Osteocyte (in vitro differentiated cells): ENCODE results near the gene TM7SF2. TPM values are rescaled to one million over a fixed set of nuclear protein-coding genes. Genes with fewer than 3 reads are reported as not detected.
A peak's percentile ranks its signal among the peaks of the same experiment; 100 is the strongest.

Experiments used
- DNase-seq: peaks from one replicate; pipeline ENCODE4 v3.0.0; 2021; ENCODE audit warnings: mixed read lengths; ENCODE audit not compliant: unreplicated experiment; ENCODE audit errors: extremely low spot score
- H3K27ac Mint-ChIP-seq: one replicate; pipeline ENCODE4 v1.8.0; 2021; ENCODE audit warnings: mild to moderate bottlenecking, mixed read lengths; ENCODE audit not compliant: unreplicated experiment
- H3K27me3 Mint-ChIP-seq: one replicate; pipeline ENCODE4 v1.8.0; 2021; ENCODE audit warnings: mixed read lengths; ENCODE audit not compliant: unreplicated experiment
- H3K36me3 Mint-ChIP-seq: one replicate; pipeline ENCODE4 v1.8.0; 2021; ENCODE audit warnings: mixed read lengths; ENCODE audit not compliant: unreplicated experiment
- H3K4me1 Mint-ChIP-seq: one replicate; pipeline ENCODE4 v1.8.0; 2021; ENCODE audit warnings: mixed read lengths; ENCODE audit not compliant: unreplicated experiment
- H3K4me3 Mint-ChIP-seq: one replicate; pipeline ENCODE4 v1.8.0; 2021; ENCODE audit warnings: mild to moderate bottlenecking, moderate library complexity, mixed read lengths; ENCODE audit not compliant: unreplicated experiment
- H3K9me3 Mint-ChIP-seq: one replicate; pipeline ENCODE4 v1.8.0; 2021; ENCODE audit warnings: mixed read lengths; ENCODE audit not compliant: unreplicated experiment
- total RNA-seq: library from RNA; stranded (reverse); gene quantifications from 2 replicates; pipeline ENCODE4 v1.2.1, GENCODE V29; 2021
- TF ChIP-seq, protein P1 (sequence below): fragments of 200-600 bp; sonication (generic); IDR thresholded peaks from 2 replicates; pipeline ENCODE4 v1.5.0; 2021; ENCODE audit warnings: antibody characterized with exemption, mild to moderate bottlenecking, moderate library complexity

TM7SF2 gene
- total RNA-seq, 1 donor from 2014 or later: 13.6 TPM

DNA sequence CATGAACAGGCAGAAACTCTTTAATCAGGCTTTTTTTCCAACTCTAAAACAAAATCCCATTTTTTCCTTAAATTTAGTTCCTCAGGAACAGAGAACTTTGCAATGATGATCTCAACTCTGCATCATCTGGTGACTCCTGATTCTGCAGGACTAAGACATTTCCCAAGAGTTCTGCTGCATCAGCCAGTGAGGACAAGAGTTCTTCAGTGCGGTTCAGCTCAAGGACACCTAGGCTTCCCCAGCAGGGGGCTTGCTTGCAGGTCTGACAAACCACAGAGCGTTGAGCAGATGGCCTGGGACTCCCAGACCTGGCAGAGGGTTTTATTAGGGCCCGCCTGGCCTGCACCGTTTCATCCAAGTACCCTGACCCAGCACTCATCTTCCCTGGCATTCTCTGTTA, 34.2 kb upstream of the TM7SF2 start:
- Mint-ChIP-seq H3K27ac (no peak overlapping the region), H3K9me3 (no peaks in the 10 kb centered on the region), H3K4me1 (no peaks in the 10 kb centered on the region), H3K27me3 (no peaks in the 10 kb centered on the region), H3K36me3 (no peaks in the 10 kb centered on the region), H3K4me3 (no peak overlapping the region)
- TF ChIP-seq, protein P1, sequence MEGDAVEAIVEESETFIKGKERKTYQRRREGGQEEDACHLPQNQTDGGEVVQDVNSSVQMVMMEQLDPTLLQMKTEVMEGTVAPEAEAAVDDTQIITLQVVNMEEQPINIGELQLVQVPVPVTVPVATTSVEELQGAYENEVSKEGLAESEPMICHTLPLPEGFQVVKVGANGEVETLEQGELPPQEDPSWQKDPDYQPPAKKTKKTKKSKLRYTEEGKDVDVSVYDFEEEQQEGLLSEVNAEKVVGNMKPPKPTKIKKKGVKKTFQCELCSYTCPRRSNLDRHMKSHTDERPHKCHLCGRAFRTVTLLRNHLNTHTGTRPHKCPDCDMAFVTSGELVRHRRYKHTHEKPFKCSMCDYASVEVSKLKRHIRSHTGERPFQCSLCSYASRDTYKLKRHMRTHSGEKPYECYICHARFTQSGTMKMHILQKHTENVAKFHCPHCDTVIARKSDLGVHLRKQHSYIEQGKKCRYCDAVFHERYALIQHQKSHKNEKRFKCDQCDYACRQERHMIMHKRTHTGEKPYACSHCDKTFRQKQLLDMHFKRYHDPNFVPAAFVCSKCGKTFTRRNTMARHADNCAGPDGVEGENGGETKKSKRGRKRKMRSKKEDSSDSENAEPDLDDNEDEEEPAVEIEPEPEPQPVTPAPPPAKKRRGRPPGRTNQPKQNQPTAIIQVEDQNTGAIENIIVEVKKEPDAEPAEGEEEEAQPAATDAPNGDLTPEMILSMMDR: no peak
- no peak for DNase-seq

DNA sequence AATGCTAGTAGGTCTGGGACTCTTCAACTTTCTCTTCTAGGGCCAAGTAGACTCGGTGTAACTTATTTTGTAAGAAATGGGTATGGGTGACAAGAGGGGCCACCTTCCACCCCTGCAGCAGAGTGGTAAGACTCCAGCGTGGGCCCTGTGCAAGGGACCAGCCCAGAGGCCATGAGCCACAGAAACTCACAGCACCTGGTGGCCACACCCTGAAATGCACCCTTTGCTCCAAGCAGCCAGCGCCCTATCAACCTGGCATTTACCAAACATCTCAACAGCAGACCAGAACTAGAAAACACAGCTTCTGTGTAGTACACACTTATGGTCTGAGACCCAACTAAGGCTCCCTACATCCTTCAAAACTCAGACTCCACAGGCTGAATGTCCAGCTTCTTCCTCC, 33.5 kb upstream of the TM7SF2 start:
- no peaks in the 10 kb centered on the region for H3K9me3 Mint-ChIP-seq
- H3K36me3 Mint-ChIP-seq: no peaks in the 10 kb centered on the region
- TF ChIP-seq, protein P1: peak; percentile 45
- H3K4me3 Mint-ChIP-seq: no peak overlapping the region
- no peaks in the 10 kb centered on the region for H3K27me3 Mint-ChIP-seq
- peaks cover 7% of the 10 kb centered on the region for H3K4me1 Mint-ChIP-seq
- no peak overlapping the region for H3K27ac Mint-ChIP-seq
- no peak for DNase-seq

DNA sequence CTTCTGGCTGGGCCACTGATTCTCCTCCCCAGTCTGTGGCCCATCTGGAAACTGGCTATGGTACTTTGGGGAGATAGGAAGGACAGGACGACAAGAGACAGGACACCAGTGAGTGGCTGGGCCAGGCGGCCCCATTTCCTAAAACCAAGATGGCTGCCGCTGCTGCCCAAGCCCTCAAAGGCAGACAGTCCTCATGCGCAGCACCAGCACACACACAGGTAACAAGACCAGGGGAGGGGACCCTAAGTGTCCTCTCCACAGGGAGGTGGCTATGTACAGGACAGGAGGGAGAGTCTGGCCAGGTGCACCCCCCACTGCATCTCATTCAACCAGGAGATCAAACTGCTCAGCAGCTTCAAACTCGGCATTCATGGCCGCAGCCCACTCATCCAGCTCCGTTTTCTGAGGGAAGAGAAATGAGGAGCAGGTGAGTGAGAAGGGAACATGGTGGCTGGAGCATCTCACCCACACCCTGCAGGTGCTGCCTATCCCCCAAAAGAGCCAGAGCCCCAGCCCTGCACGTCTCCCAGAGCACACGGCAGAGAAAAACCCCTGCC, 32.8 kb upstream of the TM7SF2 start:
- no peaks in the 10 kb centered on the region for H3K36me3 Mint-ChIP-seq
- no peak overlapping the region for H3K4me3 Mint-ChIP-seq
- no peak overlapping the region for H3K27ac Mint-ChIP-seq
- no peaks in the 10 kb centered on the region for H3K9me3 Mint-ChIP-seq
- peaks cover 12% of the 10 kb centered on the region for H3K4me1 Mint-ChIP-seq
- H3K27me3 Mint-ChIP-seq: no peaks in the 10 kb centered on the region
- TF ChIP-seq, protein P1: no peak
- no peak for DNase-seq

DNA sequence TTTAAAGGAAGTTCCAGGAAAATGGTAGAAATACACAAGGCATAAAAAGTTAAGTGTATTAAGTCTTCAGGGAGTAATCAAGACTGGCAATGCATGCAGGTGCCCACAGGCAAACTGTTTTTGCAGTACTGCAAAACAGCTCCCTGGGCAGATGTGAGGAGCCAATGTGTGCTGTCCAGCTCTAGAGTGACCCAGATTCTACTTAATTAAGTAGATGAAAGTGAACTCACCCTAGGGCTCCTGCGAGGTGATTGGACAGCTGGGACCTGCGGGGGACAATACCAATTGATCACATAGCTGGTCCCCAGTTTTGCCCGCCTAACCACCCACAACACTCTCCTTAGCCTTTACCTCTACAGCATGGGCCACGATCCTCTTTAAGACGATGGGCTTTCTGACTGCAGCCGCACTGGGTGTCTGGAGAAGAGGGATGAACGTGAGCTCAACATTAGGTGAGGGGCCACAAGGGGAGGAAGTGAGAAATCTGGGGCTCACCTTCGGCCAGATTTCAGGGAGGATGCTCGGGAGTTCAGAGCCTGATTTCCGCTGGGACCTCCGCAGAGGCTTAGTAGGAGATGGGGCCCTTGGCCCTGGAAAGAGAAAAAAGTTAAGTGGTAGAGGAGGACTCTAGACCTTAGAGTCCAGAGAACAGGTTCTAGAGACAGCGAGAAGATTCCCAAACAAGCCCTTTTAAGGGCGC, 28.4 kb upstream of the TM7SF2 start:
- no peak for DNase-seq
- peak overlapping the region; percentile 97 for H3K27ac Mint-ChIP-seq
- TF ChIP-seq, protein P1: no peak
- peak overlapping the region; percentile 93 for H3K4me3 Mint-ChIP-seq
- H3K9me3 Mint-ChIP-seq: no peaks in the 10 kb centered on the region
- peaks cover 5% of the 10 kb centered on the region for H3K36me3 Mint-ChIP-seq
- H3K27me3 Mint-ChIP-seq: no peaks in the 10 kb centered on the region
- peaks cover 28% of the 10 kb centered on the region for H3K4me1 Mint-ChIP-seq

DNA sequence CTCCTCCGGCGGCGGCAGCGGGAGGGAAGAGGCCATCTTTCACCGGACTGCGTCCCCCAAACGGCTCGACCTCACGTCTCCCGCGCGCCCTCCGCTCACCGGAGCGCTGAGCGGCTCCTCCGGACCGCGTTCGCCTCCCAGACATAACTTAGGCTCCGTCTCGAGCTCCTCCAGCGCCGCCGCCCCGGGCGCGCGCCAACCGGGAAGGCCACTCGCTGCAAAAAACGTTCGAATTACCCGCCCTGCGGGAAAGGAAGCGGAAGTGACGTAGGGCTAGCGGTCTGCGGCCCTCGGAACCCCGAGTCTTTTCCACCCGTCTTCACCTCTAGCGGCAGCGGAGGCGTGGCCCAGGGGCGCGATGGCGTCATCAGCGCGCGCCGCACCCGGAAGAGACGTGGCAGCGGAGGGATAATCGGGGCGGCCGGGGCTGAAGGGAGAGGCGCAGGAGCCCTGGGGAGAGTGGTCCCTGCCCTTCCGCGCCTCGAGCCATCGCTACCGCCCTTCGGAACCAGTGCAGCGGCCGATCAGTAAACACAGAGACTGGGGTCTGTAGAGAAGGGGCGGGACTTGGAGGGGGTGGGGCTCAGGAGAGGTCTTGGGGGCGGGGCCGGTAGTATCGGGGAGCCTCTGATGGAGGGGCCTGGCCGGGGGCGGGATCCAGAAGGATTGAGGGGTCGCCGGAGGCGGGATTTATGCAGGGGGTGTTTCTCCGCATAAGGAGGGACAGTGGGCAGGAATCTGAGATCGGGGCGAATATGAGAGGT, 27.7 kb upstream of the TM7SF2 start, which contains the start of the genes CDCA5 and ZFPL1:
CDCA5 (minus strand) TSS at position 207 of the 764 bp plus-strand sequence; CDS start at position 145, 62 bp downstream.
ZFPL1 (plus strand) TSS at position 389 of the 764 bp plus-strand sequence. CDS start 477 bp downstream, outside the sequence.
- DNase-seq: peak; percentile 99
- TF ChIP-seq, protein P1: no peak
- Mint-ChIP-seq H3K9me3 (no peaks in the 10 kb centered on the region), H3K4me1 (peaks cover 31% of the 10 kb centered on the region), H3K4me3 (peak within 1 kb of the TSS; percentile 93), H3K27me3 (no peaks in the 10 kb centered on the region), H3K27ac (peak within 1 kb of the TSS; percentile 97), H3K36me3 (peaks cover 13% of the 10 kb centered on the region)
